ENCODE data around the gene MCOLN1.

- no peak for TF ChIP-seq GATA2 (CRISPR knock-in tag; IDR thresholded peaks at IDR 0.05)
- no peak for TF ChIP-seq MAX (IDR thresholded peaks at IDR 0.05; ENCODE audit: low read depth)
- TF ChIP-seq CTCF (IDR thresholded peaks at IDR 0.05), result no peak
- no peak for TF ChIP-seq RCOR1 (IDR thresholded peaks at IDR 0.05; ENCODE audit: low read length)
- no peak for TF ChIP-seq SMC3 (IDR thresholded peaks at IDR 0.05; ENCODE audit: low read depth, low read length)
Observed at GRCh38 chr19:7582446-7582845, 60.0 kb downstream of the MCOLN1 start.

All from SK-N-SH (cell line).